RPMI7951 (cell line): Measurements from ENCODE around the gene RUNX1. TPM values are rescaled to one million over a fixed set of nuclear protein-coding genes. Genes with fewer than 3 reads are reported as not detected.
A peak's percentile ranks its signal among the peaks of the same experiment; 100 is the strongest.

Experiments
- DNase-seq: peaks from one replicate; pipeline ENCODE4 v3.0.0-alpha.2; 2012; ENCODE audit warnings: low read depth
- total RNA-seq: library from RNA; depleted of rRNA; stranded (reverse); fragments of >200 nt; shearing (Covaris generic); gene quantifications from 2 replicates; pipeline ENCODE4 v1.2.3, GENCODE V29; 2014

RUNX1 gene
- total RNA-seq, 1 experiment from 2014 or later: 13.8 TPM

GRCh38 chr21:34900376-34900775 lies 148.7 kb downstream of the RUNX1 start:
- DNase-seq: no peak

- no peak for DNase-seq
These were observed 149.3 kb downstream of the RUNX1 start for GRCh38 chr21:34899760-34900159.

GRCh38 chr21:34899302-34899701 lies 149.8 kb downstream of the RUNX1 start:
- no peak for DNase-seq

GRCh38 chr21:34897828-34898227 lies 151.3 kb downstream of the RUNX1 start:
- DNase-seq: no peak

- DNase-seq: no peak
These were observed 154.7 kb downstream of the RUNX1 start for GRCh38 chr21:34894401-34894800.

- no peak for DNase-seq
These were observed 156.9 kb downstream of the RUNX1 start for GRCh38 chr21:34892209-34892608.

- no peak for DNase-seq
These were observed 157.5 kb downstream of the RUNX1 start for GRCh38 chr21:34891613-34891943.

- DNase-seq: peak; percentile 53
These were observed 158.1 kb downstream of the RUNX1 start for GRCh38 chr21:34890724-34891612.

GRCh38 chr21:34890470-34890723 lies 158.7 kb downstream of the RUNX1 start:
- DNase-seq: no peak

- DNase-seq: peak; percentile 78
These were observed 159.2 kb downstream of the RUNX1 start for GRCh38 chr21:34889676-34890469.

GRCh38 chr21:34889320-34889675 lies 159.8 kb downstream of the RUNX1 start:
- DNase-seq: peak; percentile 75

- peak; percentile 95 for DNase-seq
These were observed 160.4 kb downstream of the RUNX1 start for GRCh38 chr21:34888569-34889319.

- DNase-seq: peak; percentile 96
These were observed 161.2 kb downstream of the RUNX1 start for GRCh38 chr21:34887725-34888568.

- no peak for DNase-seq
These were observed 162.0 kb downstream of the RUNX1 start for GRCh38 chr21:34887105-34887442.

- no peak for DNase-seq
These were observed 162.6 kb downstream of the RUNX1 start for GRCh38 chr21:34886240-34887104.

- DNase-seq: no peak
These were observed 163.4 kb downstream of the RUNX1 start for GRCh38 chr21:34885626-34886239.

GRCh38 chr21:34885125-34885524 lies 164.0 kb downstream of the RUNX1 start:
- DNase-seq: no peak

- no peak for DNase-seq
These were observed 164.7 kb downstream of the RUNX1 start for GRCh38 chr21:34884346-34884929.

GRCh38 chr21:34883491-34884271 lies 165.4 kb downstream of the RUNX1 start:
- DNase-seq: no peak
